GM12801 (cell line): ENCODE measurements around the gene ABCC5.

ENCODE experiments used
- CTCF ChIP-seq: IDR thresholded peaks from one replicate; pipeline ENCODE4 v1.5.1; 2011; ENCODE audit warnings: control low read depth; ENCODE audit not compliant: insufficient read length; ENCODE audit errors: extremely low read depth

ABCC5 gene

GRCh38 chr3:183924956-183925355, 92.7 kb downstream of the ABCC5 start:
- no peak for TF ChIP-seq CTCF

- no peak for TF ChIP-seq CTCF
These were observed 93.1 kb downstream of the ABCC5 start for GRCh38 chr3:183924543-183924942.

- no peak for TF ChIP-seq CTCF
These were observed 95.3 kb downstream of the ABCC5 start for GRCh38 chr3:183922421-183922820.

- TF ChIP-seq CTCF = no peak
These were observed 96.6 kb downstream of the ABCC5 start for GRCh38 chr3:183921096-183921495.

- TF ChIP-seq CTCF = no peak
These were observed 97.3 kb downstream of the ABCC5 start for GRCh38 chr3:183920416-183920815.

GRCh38 chr3:183918178-183918577, 99.5 kb downstream of the ABCC5 start:
- no peak for TF ChIP-seq CTCF

GRCh38 chr3:183917776-183918175, 99.9 kb downstream of the ABCC5 start:
- no peak for TF ChIP-seq CTCF

GRCh38 chr3:183914856-183915255, 102.8 kb downstream of the ABCC5 start:
- TF ChIP-seq CTCF = no peak
